HG03025 (cell line): Measurements from ENCODE around the gene SPTLC2.

Experiments
- ATAC-seq: cut with Tn5 transposase; IDR thresholded peaks from one replicate; pipeline ENCODE4 v1.9.1; 2021; ENCODE audit warnings: mild to moderate bottlenecking, moderate library complexity; ENCODE audit not compliant: unreplicated experiment, low FRiP score

The SPTLC2 gene

DNA sequence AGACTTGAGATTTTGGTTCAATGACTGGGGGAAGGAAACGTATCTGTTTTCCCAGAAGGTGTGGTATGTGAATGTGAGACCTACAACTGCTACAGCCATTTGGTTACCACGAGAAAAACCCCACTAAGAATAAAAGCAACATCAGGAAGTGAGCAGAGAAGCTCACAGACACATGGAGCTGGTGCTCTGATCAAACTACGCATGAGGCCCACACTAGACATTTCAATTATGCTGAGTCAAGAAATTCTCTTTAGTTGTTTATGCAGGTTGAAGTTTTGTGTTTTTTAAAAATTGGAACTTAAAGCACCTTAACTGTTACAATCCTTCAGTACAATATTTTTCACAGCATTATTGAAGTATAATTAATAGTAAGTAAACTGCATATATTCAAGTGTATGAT, 8.9 kb upstream of the SPTLC2 start:
- no peak for ATAC-seq

DNA sequence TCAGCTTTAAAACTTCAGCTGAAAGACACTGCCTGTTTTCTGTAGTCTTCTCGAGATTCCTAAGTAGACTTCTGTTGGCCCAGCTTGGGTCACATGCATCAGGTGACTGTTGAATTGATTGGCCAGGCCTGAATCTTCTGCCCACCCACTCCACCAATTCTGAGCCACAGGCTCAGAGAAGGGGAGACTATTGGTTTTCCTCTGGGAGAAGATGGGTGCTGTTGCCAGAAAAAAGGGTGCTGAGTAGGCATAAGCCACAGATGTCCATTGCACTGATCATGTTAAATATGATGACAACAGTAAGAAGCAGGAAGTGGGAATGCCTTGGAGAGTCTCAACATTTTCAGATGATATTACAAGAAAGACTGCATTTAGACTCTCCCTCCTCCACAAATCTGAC, 6.8 kb upstream of the SPTLC2 start:
- no peak for ATAC-seq

DNA sequence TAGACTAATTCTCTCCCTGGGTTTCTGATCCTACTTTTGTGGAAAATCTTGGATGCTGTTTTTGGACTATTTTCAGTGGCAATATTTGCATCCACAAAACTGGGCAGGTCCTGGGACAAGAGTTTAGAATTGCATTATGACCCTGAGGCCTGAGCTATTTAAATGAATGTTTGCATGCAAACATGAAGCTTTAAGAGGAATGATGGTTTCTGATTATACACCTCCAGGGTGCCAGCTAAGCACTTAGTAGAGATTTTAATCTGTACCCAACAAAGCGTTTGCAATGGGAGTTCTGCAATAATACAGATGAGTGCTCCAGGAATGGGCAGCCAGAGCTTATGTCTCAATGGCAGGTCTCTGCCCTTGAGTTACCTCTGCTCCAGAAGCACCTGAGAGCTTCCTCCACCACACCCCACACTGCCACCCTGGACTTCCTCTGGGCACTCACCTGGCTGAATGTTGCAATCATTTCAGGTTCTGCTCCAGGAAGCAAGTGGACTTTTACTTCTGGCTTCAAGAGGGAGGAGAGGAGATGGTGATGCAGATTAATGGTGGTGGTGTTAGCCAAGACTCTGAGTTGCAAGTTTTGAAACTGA, 6.0 kb upstream of the SPTLC2 start:
- no peak for ATAC-seq

DNA sequence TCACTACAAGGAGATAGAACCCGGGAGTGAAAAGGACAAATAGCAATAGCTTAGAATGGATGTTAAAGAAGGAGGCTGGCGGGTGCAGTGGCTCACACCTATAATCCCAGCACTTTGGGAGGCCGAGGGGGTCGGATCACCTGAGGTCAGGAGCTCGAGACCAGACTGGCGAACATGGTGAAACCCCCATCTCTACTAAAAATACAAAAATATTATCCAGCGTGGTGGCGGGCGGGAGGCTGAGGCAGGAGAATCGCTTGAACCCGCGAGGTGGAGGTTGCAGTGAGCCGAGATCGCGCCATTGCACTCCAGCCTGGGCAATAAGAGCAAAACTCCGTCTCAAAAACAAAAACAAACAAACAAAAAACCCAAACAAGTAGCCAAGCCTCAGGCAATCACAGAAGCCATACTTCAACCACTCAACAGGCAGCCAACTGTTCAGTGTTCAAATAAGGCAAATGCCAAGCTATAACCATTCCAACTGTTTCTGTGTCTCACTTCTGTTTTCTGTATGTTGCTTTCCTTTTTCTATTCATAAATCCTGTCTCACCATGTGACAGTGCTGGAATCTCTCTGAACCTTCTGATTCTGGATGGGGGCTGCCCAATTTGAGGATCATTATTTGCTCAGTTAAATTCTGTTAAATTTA, 3.9 kb upstream of the SPTLC2 start:
- no peak for ATAC-seq

DNA sequence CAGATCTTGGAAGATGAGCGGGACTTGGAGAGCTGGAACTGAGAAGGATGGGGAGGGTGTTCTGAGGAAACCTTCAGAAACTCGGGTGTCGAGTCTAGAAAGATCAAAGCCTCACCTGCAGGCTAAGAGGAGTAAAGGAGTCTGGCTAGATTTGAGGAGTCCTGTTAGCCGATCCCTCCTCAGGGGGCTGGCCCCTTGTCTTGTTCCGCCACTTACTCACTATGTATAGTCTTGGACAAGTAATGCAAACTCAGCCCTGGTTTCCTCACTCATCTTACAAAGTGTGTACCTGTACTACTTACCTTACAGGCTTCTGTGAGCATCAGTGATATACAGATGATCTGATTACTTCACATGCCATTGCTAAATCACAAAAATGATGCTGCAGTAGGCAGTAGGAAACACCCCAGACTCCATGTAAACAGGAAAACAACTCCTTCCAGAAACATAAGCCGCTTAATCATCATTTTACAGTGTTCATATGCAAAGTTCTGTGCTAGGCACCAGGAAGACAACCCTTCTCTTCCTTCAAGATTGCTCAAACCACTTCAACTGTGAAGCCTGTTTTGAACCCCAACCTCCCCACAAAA, 2.0 kb upstream of the SPTLC2 start:
- ATAC-seq = no peak

DNA sequence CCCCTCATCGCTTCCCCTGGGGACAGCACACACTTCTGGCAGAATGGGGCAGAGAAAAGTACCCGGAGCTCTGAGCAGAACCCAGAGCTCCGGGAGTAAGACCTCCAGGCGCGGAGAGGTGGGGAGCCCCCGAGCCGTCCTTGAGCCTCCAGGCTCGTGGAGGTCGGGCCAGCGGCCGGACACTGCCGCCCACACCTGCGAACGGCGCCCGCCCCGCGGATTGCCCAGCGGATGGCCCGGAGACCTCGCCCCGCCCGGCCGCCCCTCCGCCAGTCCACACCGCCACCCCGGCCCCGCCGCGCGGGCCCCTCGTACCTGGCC, 344 bp downstream of the SPTLC2 start:
- no peak for ATAC-seq

DNA sequence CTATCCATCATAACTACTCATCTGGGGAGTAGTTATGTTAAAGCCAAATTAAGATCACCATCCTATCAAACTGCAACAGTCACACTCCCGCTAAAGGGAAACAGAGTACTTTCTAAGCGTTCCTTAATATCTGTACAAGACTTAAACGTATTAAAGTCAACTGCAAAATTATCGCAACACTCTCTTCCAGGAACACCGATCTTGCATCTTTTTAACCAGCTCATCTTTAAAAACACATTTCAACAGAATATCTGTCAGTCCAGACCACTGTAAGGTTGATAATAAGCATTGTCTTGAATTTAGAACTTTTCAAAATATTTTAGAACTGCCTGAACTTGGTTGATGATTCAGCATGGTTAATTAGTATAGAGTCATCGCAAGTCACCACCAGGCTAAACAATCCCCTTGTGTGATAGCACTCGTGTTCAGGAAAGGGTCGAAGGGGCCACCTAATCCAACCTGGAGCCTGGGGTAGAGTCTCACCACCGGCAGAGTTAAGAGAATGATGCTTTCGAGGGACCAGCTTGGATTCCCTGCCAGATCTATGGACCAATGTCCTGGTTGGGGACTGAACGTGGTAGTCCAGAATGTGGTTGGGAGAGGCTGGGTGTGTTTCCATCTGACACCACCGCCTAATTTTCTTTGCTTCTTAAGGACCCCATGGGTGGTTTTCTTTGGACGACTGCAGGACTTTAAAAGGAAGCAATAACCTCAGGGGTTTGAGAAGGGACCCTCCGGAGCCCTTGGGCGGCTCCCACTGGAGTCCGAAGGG, 890 bp downstream of the SPTLC2 start:
- no peak for ATAC-seq

DNA sequence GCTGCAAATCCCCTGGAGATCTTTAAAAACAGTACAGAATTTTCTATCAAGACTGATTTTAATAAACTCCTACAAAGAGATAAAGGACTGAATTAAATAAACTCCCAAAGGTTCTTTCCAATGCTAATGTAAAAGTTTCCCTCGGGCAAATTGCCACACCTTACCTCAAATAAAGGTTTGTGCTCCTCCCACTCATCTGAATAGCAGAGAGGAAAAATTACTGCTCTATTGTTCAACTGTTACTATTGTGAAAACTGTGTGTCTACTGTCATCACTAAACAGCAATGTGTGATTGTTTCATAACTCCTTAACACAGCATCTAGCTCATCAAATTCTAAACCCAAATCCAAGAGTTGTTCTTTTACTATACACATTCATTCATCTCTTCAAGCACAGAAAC, 3.2 kb downstream of the SPTLC2 start:
- no peak for ATAC-seq

DNA sequence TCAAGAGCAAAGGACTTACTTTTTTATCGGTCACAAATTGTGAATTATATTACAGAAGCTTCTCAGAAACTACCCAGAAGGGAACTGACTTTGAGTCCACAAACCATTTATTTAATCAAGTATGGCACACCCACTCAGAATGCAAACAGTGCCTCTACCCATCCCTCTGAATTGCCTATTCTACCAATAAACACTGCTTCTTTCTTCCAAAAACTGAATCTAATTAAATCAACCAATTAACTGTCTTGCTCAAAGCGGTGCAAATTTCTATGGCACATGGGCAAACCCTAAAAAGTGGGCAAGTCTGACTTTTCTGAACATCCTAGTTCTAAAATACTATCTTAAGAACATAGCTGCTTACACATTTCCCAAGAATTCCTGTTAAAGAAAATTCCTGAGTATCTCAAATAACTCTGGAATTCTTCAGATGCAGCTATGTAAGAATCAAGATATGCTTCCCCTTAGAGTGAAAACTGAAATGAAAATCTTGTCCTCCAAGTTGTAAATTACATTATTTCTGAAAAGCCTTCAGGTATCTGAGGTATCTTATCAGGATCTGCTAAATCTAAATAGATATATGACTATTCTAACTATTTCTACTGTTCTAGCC, 4.3 kb downstream of the SPTLC2 start:
- ATAC-seq = no peak

DNA sequence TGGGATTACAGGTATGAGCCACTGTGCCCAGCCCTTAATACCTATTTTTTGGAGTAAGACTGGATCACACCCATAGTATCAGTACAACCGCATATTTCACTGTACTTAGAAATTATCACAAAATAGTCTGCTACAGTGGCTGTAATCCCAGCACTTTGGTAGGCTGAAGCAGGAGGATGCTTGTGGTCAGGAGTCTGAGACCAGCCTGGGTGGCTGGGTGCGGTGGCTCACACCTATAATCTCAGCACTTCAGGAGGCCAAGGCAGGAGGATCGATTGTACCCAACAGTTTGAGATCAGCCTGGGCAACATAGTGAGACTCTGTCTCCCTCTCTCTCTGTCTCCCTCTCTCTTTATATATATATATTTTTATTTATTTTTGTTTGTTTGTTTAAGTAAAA, 5.9 kb downstream of the SPTLC2 start:
- ATAC-seq = no peak

DNA sequence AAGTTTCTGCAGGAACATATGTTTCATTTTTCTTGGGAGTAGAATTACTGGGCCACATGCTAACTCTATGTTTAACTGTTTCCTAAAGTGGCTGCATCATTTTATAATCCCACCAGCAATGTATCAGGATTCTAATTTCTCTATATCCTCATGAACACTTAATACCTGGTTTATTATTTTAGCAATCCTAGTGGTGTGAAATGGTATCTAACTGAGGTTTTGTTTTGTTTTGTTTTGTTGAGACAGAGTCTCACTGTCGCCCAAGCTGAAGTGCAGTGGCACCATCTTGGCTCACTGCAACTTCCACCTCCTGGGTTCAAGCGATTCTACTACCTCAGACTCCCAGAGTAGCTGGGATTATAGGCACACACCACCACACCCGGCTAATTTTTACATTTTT, 6.5 kb downstream of the SPTLC2 start:
- ATAC-seq = no peak

DNA sequence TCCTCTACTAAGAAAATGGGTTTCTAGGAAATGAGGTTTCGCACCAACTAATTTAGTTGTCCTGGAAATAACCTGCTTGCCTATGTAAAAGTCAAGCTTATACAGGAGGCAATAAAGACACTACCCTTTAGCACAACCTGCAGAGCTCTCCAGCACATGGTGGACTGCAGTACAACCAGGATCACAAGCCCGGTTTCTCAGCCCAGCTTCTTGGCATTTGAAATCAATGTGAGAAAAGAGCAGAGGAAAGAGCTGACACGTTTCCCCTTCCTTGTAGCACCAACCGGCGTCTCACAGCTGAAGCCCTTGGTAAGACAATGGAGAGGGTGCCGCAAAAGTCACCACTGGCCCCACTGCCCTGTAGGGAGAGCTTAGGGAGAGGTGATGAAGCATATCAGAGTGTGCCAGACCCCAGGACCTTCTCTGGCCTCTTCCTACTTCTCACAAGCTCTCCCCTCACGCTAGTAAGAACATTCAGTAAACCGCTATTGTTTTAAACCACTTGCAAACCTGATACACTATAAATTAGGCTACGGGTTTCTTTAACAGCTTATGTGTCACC, 8.6 kb downstream of the SPTLC2 start:
- no peak for ATAC-seq

DNA sequence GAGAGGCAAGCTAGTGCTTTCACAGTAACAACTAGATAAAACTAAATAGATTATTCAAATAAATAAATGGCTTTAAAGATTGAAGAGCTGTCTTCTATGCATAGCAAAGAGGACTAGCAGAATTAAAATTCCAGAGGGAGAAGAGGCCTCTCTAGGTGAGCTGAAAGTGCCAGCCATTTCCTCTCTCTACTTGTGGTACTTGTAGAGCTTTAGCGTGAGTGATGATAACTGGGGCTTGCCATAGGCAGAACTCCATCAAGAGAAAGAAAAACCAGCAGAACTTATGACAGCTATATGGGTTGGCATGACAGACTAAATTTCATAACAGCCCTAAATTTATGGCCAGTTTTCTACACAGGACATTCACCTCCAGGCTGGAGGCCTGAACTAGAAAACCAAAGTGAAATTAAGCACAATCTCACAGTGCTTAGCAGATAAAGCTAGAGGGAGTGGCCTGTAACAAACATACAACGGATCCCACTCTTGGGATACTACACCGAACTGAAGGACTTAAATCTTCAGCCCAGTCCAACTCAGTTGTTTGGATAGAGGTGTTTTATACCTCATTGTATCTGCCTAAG, 11.0 kb downstream of the SPTLC2 start:
- ATAC-seq = no peak

DNA sequence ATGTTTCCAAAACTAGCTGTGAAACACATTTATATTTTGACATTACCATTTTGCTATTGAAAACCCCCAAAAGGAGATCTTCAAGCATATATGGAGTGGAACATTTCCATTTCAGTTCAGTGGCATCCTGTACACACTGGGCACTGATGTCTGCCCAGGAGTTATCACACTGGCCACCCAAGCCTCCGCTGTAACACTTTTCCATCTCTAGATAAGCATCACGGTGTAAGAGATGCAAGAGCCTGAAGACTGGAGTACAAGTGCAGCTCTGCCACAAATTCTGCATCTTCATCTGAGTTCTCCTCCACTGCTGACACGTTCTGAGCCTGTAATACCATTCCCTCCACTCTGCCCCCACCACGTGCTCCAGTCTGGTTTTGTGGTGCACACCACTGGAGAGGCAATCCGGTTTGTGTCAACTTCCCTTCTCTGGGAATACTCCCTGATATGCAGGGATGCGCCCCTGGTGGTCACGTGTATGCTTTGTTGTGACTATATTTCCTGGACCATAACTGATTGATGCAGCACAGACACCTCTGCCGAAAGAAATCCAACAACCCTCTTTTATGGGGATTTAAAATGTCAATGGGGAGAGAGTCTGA, 12.7 kb downstream of the SPTLC2 start:
- ATAC-seq = no peak

DNA sequence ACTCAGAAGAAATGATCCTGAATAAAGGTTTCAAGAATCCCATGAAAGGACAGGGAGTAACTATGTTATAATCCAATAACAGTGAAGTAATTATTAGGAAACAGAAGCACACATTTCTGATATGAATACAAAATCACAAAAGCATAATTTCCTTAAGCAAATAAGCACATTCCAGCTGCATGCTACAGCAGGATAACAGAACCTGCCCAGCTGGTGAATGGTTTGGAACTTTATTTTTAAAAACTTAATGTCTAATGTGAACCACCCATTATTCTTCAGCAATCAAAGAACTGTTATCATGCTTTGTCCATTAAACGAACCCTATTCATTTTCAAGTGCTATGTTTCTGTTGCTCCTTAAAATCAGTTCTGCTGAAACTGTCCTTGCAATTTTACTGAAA, 13.4 kb downstream of the SPTLC2 start:
- no peak for ATAC-seq

DNA sequence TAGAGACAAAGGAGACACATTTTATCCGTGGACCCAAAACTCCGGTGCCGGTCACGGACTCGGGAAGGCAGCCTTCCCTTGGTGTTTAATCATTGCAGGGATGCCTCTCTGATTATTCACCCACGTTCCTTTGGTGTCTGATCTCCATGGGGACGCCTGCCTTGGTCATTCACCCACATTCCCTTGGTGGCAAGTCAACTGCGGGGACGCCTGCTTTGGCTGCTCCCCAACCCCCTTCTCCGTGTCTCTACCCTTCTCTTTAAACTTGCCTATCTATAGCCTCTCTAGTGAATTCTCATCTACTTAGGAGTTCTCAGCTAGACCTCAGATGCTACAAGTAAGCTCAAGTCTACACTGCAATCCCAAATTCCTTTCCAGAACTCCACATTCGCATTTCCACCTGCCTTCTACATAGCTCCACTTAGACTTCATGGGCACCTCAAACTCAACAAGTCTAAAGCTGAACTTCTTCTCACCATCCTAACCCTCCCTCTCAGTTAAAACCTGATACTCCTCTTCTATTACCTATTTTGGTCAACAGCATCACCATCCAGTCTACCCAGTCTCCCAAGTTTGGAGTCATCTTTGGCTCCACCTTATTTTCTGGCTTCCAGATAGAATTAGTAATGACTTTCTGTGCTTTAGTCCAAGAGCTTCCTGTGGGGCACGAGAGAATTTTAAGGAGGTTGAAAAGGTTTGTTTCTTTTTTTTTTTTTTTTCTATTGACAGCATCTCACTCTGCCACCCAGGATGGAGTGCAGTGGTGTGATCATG, 14.4 kb downstream of the SPTLC2 start:
- no peak for ATAC-seq

DNA sequence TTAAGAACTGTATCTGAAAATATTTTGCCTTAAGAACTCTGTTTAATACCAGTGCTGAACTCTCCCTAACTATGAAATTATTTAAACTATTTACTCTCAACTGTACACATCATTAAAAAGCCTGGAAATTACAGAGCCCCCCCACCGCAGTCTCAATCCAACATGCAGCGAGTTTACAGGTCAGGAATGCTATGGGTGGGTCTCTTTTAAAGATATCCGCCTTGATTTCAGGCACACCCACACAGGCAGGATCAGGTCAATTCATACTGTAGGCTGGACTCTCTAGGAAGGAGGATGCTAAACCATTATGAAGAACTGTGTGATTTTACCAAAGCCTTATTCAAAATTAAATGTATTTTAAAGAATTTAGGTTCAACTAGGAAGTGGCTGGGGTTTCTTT, 16.5 kb downstream of the SPTLC2 start:
- no peak for ATAC-seq

DNA sequence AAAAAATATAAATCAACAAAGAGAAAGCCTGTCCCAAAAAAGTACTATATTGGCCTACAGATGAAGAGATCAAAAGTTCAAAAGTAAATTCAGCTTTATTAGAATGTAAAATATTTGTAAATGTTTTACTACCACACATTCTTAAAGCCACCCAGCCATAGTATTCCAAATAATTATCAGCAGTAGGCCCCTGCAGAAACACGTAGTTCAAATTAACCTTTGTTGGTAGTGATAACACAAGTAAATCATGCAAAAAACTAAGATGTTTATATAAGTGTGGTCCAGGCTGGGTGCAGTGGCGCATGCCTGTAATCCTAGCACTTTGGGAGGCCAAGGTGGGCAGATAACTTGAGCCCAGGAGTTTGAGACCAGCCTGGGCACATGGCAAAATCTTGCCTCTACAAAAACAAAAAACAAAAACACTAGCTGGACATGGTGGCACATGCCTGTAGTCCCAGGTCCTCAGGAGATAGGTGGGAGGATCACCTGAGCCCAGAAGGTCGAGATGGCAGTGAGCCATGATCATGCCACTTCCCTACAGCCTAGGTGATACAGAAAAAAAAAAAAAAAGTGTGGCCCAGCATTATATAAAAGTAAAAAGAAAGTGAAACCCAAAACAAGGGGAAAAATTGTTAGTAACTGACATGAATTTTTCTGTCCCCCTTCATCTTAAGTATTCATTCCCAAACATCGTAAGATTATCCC, 17.9 kb downstream of the SPTLC2 start:
- ATAC-seq = no peak

DNA sequence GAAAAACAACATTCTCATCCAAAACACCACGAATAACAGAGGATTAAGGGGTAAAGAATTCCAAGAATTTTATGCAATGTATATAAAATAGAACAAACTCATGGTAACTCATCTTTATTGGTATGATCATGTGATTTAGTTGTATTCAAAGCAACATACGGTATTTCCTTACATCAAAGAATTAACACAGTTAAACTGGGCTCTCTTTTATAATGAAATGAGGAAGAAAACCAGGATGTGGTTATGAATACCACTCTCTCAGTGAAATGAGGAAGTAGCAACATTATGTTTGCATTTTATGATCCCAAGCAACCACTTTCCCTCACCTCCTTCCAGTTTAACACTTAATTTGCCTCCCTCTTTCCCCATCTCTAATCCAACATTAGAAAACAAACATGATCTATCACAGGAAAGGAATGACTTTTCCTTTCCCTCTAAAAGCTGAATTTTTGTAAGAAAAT, 22.9 kb downstream of the SPTLC2 start:
- ATAC-seq = no peak
